ENCODE results near the gene ATP5MC3. TPM values are rescaled to one million over a fixed set of nuclear protein-coding genes. Genes with fewer than 3 reads are reported as not detected.

The ATP5MC3 gene
- total and polyA plus RNA-seq, 4 donors = 89.7 to 238 (median 118) TPM

Small RNAs within 50 kb of the gene (microRNA-seq; reads per million reads assigned to microRNA genes)
- gene MIR933 = 0 to 5.0 reads per million in 2 donors

Other genes starting within 250 kb of the ATP5MC3 start
- gene CHN1, start 176.3 kb downstream of the ATP5MC3 start, total RNA-seq = 10 to 100 TPM; 23.0 to 25.1 TPM
- 10 to 100 TPM; 18.8 to 29.8 TPM for gene CHN1, start 176.3 kb downstream of the ATP5MC3 start, polyA plus RNA-seq
- gene ATF2, start 13.5 kb downstream of the ATP5MC3 start, total RNA-seq = 10 to 100 TPM; 60.4 to 72.0 TPM
- 10 to 100 TPM; 17.3 to 21.5 TPM for gene ATF2, start 13.5 kb downstream of the ATP5MC3 start, polyA plus RNA-seq

All from aorta (tissue), 4 donors.